CD4-positive, alpha-beta memory T cell (primary cell): ENCODE results near the gene CD22. TPM values are rescaled to one million over a fixed set of nuclear protein-coding genes. Genes with fewer than 3 reads are reported as not detected.
A peak's percentile ranks its signal among the peaks of the same experiment; 100 is the strongest.
"Not testable (repeated sequence)": the region's sequence is repeated elsewhere in the genome, so short reads cannot be mapped to it uniquely, and the experiment has no call there.

Experiments used
- CTCF ChIA-PET: fragments of 350-600 bp; sonication (Branson Sonifier 250); formaldehyde crosslinking; loops from one replicate; lab custom pipeline; 2021; ENCODE audit warnings: inconsistent platforms; ENCODE audit not compliant: partially characterized antibody; lab: Charles Lee
- POLR2A ChIA-PET: fragments of 350-600 bp; sonication (Branson Sonifier 250); formaldehyde crosslinking; loops from one replicate; lab custom pipeline; 2021; ENCODE audit not compliant: partially characterized antibody; lab: Charles Lee
- DNase-seq, 5 donors: peaks; one replicate each; pipeline versions ENCODE4 v3.0.0 to v3.0.0-alpha.2; 2020 to 2022; ENCODE audit warnings: mixed read lengths in 1 of 5
- H3K27ac ChIP-seq: one replicate; pipeline ENCODE4 v1.7.0; 2013; ENCODE audit warnings: low read depth, low read length
- H3K27me3 ChIP-seq: 2 replicates; pipeline ENCODE4 v1.7.0; 2013; ENCODE audit warnings: mild to moderate bottlenecking, low read length, moderate library complexity; ENCODE audit not compliant: insufficient read depth
- H3K36me3 ChIP-seq: 2 replicates; pipeline ENCODE4 v1.7.0; 2013; ENCODE audit warnings: mild to moderate bottlenecking, low read length, moderate library complexity; ENCODE audit not compliant: insufficient read depth
- H3K4me1 ChIP-seq: 2 replicates; pipeline ENCODE4 v1.7.0; 2013; ENCODE audit warnings: mild to moderate bottlenecking, low read length, moderate library complexity; ENCODE audit not compliant: insufficient read depth
- H3K4me3 ChIP-seq, 2 donors: one replicate each; pipeline ENCODE4 v1.7.0; 2013; ENCODE audit warnings: low read length in 2 of 2, mild to moderate bottlenecking in 1 of 2
- H3K9me3 ChIP-seq, 2 donors: one replicate each; pipeline ENCODE4 v1.7.0; 2013; ENCODE audit warnings: low read length in 2 of 2, control low read depth in 1 of 2; ENCODE audit not compliant: control insufficient read depth in 1 of 2
- H3K27ac Mint-ChIP-seq, 7 donors: one replicate each; pipeline ENCODE4 v1.8.0; 2020 to 2021; ENCODE audit warnings: mixed read lengths in 7 of 7, mild to moderate bottlenecking in 6 of 7, inconsistent platforms in 3 of 7, moderate library complexity in 3 of 7
- H3K27me3 Mint-ChIP-seq, 2 donors: one replicate each; pipeline ENCODE4 v1.8.0; 2020 to 2021; ENCODE audit warnings: mixed read lengths in 2 of 2
- H3K36me3 Mint-ChIP-seq, 2 donors: one replicate each; pipeline ENCODE4 v1.8.0; 2020 to 2021; ENCODE audit warnings: mixed read lengths in 2 of 2, inconsistent platforms in 1 of 2, mild to moderate bottlenecking in 1 of 2
- H3K4me1 Mint-ChIP-seq, 4 donors: one replicate each; pipeline ENCODE4 v1.8.0; 2020 to 2021; ENCODE audit warnings: mixed read lengths in 4 of 4, mild to moderate bottlenecking in 1 of 4
- H3K4me3 Mint-ChIP-seq, 8 donors: one replicate each; pipeline ENCODE4 v1.8.0; 2020 to 2021; ENCODE audit warnings: mixed read lengths in 8 of 8, mild to moderate bottlenecking in 7 of 8, moderate library complexity in 6 of 8, inconsistent platforms in 3 of 8
- H3K9me3 Mint-ChIP-seq, 8 donors: one replicate each; pipeline ENCODE4 v1.8.0; 2020 to 2021; ENCODE audit warnings: mixed read lengths in 8 of 8, mild to moderate bottlenecking in 5 of 8, inconsistent platforms in 3 of 8, moderate library complexity in 1 of 8
- intact Hi-C: fragments of 100-400 bp; cut with micrococcal nuclease; formaldehyde crosslinking; loops from one replicate; pipeline ENCODE4 v1.15.1; 2023
- polyA plus RNA-seq, 2 donors: library from polyadenylated mRNA; unstranded; fragments of 300-500 nt; fragmentation: Illumina TruSeq; gene quantifications; one replicate each; pipeline ENCODE4 v1.2.3, GENCODE V29; 2021
- total RNA-seq, 2 experiments: library from RNA; stranded (reverse); gene quantifications; one replicate each; pipeline ENCODE4 v1.2.3, GENCODE V29; 2021

The CD22 gene
- total and polyA plus RNA-seq, 4 experiments from 2014 or later = 0.30 to 1.8 (median 0.32) TPM

- no peak overlapping the region for H3K4me3 ChIP-seq
- no peaks in the 10 kb centered on the region for H3K4me1 ChIP-seq
- ChIA-PET CTCF (no interaction called here), POLR2A (no interaction called here)
- no peaks in the 10 kb centered on the region for H3K36me3 ChIP-seq
- H3K9me3 ChIP-seq = no peaks in the 10 kb centered on the region
- no peak for DNase-seq
- H3K9me3 Mint-ChIP-seq = peaks cover 0 to 6% (median 0%) of the 10 kb centered on the region in 8 donors
- no peaks in the 10 kb centered on the region for H3K27me3 ChIP-seq
- H3K27ac ChIP-seq = no peak overlapping the region
- no peak overlapping the region for H3K27ac Mint-ChIP-seq
- no peaks in the 10 kb centered on the region for H3K36me3 Mint-ChIP-seq
- peaks cover 6 to 14% of the 10 kb centered on the region in 2 donors for H3K27me3 Mint-ChIP-seq
- peaks cover 1 to 11% (median 3%) of the 10 kb centered on the region in 4 donors for H3K4me1 Mint-ChIP-seq
- no peak overlapping the region for H3K4me3 Mint-ChIP-seq
- intact Hi-C loops = no loop called here
Observed at GRCh38 chr19:35378356-35378755, 49.4 kb downstream of the CD22 start.

- Mint-ChIP-seq H3K27me3 (peaks cover 6 to 18% of the 10 kb centered on the region in 2 donors), H3K4me1 (peaks cover 1 to 11% (median 3%) of the 10 kb centered on the region in 4 donors)
- H3K27ac Mint-ChIP-seq, H3K4me3 ChIP-seq, H3K9me3 Mint-ChIP-seq, POLR2A ChIA-PET, H3K4me1 ChIP-seq, intact Hi-C loops, H3K27ac ChIP-seq, H3K36me3 ChIP-seq, H3K36me3 Mint-ChIP-seq, H3K4me3 Mint-ChIP-seq, H3K27me3 ChIP-seq, H3K9me3 ChIP-seq, DNase-seq, CTCF ChIA-PET: not testable (repeated sequence)
Observed at GRCh38 chr19:35379545-35379944, 50.6 kb downstream of the CD22 start.

GRCh38 chr19:35379992-35380391 is 51.0 kb downstream of the CD22 start:
- Mint-ChIP-seq H3K9me3 (peaks cover 0 to 7% (median 0%) of the 10 kb centered on the region in 8 donors), H3K27ac (no peak overlapping the region), H3K36me3 (peaks cover 0 to 2% of the 10 kb centered on the region in 2 donors), H3K27me3 (peaks cover 8 to 18% of the 10 kb centered on the region in 2 donors), H3K4me1 (peaks cover 0 to 8% (median 3%) of the 10 kb centered on the region in 4 donors), H3K4me3 (no peak overlapping the region)
- ChIA-PET CTCF (no interaction called here), POLR2A (no interaction called here)
- intact Hi-C loops = no loop called here
- Histone ChIP-seq H3K9me3 (no peaks in the 10 kb centered on the region), H3K27ac (no peak overlapping the region), H3K4me3 (no peak overlapping the region), H3K4me1 (no peaks in the 10 kb centered on the region), H3K27me3 (no peaks in the 10 kb centered on the region), H3K36me3 (no peaks in the 10 kb centered on the region)
- DNase-seq = no peak

GRCh38 chr19:35380450-35381124 is 51.6 kb downstream of the CD22 start:
- Mint-ChIP-seq H3K4me1 (peaks cover 0 to 4% (median 3%) of the 10 kb centered on the region in 4 donors), H3K36me3 (peaks cover 0 to 2% of the 10 kb centered on the region in 2 donors), H3K4me3 (no peak overlapping the region), H3K27ac (peak overlapping the region in 1 of 7 donors; percentile 13), H3K27me3 (peaks cover 8 to 17% of the 10 kb centered on the region in 2 donors), H3K9me3 (peaks cover 0 to 7% (median 0%) of the 10 kb centered on the region in 8 donors)
- H3K4me1 ChIP-seq = no peaks in the 10 kb centered on the region
- H3K9me3 ChIP-seq = no peaks in the 10 kb centered on the region
- ChIA-PET POLR2A (no interaction called here), CTCF (no interaction called here)
- intact Hi-C loops = no loop called here
- no peak overlapping the region for H3K4me3 ChIP-seq
- DNase-seq = no peak
- no peaks in the 10 kb centered on the region for H3K27me3 ChIP-seq
- no peak overlapping the region for H3K27ac ChIP-seq
- no peaks in the 10 kb centered on the region for H3K36me3 ChIP-seq

- Histone ChIP-seq H3K27me3 (no peaks in the 10 kb centered on the region), H3K9me3 (no peaks in the 10 kb centered on the region), H3K36me3 (no peaks in the 10 kb centered on the region), H3K27ac (no peak overlapping the region), H3K4me3 (no peak overlapping the region), H3K4me1 (no peaks in the 10 kb centered on the region)
- ChIA-PET CTCF (no interaction called here), POLR2A (no interaction called here)
- DNase-seq = no peak
- Mint-ChIP-seq H3K4me1 (peaks cover 0 to 4% (median 0%) of the 10 kb centered on the region in 4 donors), H3K27me3 (peaks cover 8 to 14% of the 10 kb centered on the region in 2 donors), H3K9me3 (peaks cover 0 to 11% (median 3%) of the 10 kb centered on the region in 8 donors), H3K36me3 (peaks cover under 1 to 2% of the 10 kb centered on the region in 2 donors), H3K27ac (peak overlapping the region in 1 of 7 donors; percentile 37), H3K4me3 (no peak overlapping the region)
- intact Hi-C loops = no loop called here
Observed at GRCh38 chr19:35381318-35381717, 52.3 kb downstream of the CD22 start.

GRCh38 chr19:35381926-35382325 is 52.9 kb downstream of the CD22 start:
- Histone ChIP-seq H3K4me3 (no peak overlapping the region), H3K27me3 (no peaks in the 10 kb centered on the region), H3K9me3 (no peaks in the 10 kb centered on the region), H3K27ac (no peak overlapping the region), H3K36me3 (no peaks in the 10 kb centered on the region), H3K4me1 (no peaks in the 10 kb centered on the region)
- Mint-ChIP-seq H3K4me1 (peaks cover 0 to 3% (median 0%) of the 10 kb centered on the region in 4 donors), H3K36me3 (peaks cover 2 to 3% of the 10 kb centered on the region in 2 donors), H3K27me3 (peaks cover 8 to 14% of the 10 kb centered on the region in 2 donors), H3K9me3 (peaks cover 0 to 15% (median 7%) of the 10 kb centered on the region in 8 donors), H3K27ac (no peak overlapping the region), H3K4me3 (no peak overlapping the region)
- ChIA-PET POLR2A (no interaction called here), CTCF (no interaction called here)
- DNase-seq = no peak
- intact Hi-C loops = no loop called here

- Histone ChIP-seq H3K27ac (no peak overlapping the region), H3K4me3 (no peak overlapping the region), H3K9me3 (no peaks in the 10 kb centered on the region), H3K4me1 (no peaks in the 10 kb centered on the region), H3K27me3 (no peaks in the 10 kb centered on the region), H3K36me3 (no peaks in the 10 kb centered on the region)
- H3K4me1 Mint-ChIP-seq = no peaks in the 10 kb centered on the region
- no peak overlapping the region for H3K4me3 Mint-ChIP-seq
- H3K36me3 Mint-ChIP-seq = peaks cover 2 to 3% of the 10 kb centered on the region in 2 donors
- H3K27me3 Mint-ChIP-seq = peaks cover 6 to 13% of the 10 kb centered on the region in 2 donors
- H3K9me3 Mint-ChIP-seq = peaks cover 0 to 16% (median 8%) of the 10 kb centered on the region in 8 donors
- POLR2A ChIA-PET = no interaction called here
- intact Hi-C loops = no loop called here
- no peak for DNase-seq
- peak overlapping the region in 1 of 7 donors; percentile 44 for H3K27ac Mint-ChIP-seq
- CTCF ChIA-PET = no interaction called here
Observed at GRCh38 chr19:35383536-35383935, 54.5 kb downstream of the CD22 start.
